ENCODE data around the gene FMNL2. TPM values are rescaled to one million over a fixed set of nuclear protein-coding genes. Genes with fewer than 3 reads are reported as not detected.

The FMNL2 gene
- polyA plus RNA-seq, 1 donor from 2014 or later = 86.5 TPM

GRCh38 chr2:152506843-152507242 lies 171.9 kb downstream of the FMNL2 start:
- Histone ChIP-seq H3K27ac (ENCODE audit: low read length) (no peak overlapping the region), H3K4me3 (ENCODE audit: low read length) (no peak overlapping the region), H4K20me1 (ENCODE audit: insufficient read depth) (no peaks in the 10 kb centered on the region), H3F3A (ENCODE audit: insufficient read depth, low read length, poor library complexity, severe bottlenecking) (no peaks in the 10 kb centered on the region), H3K9me2 (ENCODE audit: insufficient read depth, low read length) (no peaks in the 10 kb centered on the region), H3K9me3 (ENCODE audit: low read length) (no peaks in the 10 kb centered on the region), H3K79me2 (replicated peaks; ENCODE audit: insufficient read depth, low read length) (peaks cover 33% of the 10 kb centered on the region), H3K4me2 (ENCODE audit: low read length) (no peak overlapping the region), H3K27me3 (ENCODE audit: insufficient read depth, low read depth, low read length) (no peaks in the 10 kb centered on the region), H3K9ac (ENCODE audit: low read length) (no peak overlapping the region), H2AFZ (ENCODE audit: low read depth, low read length) (no peak overlapping the region), H3K36me3 (ENCODE audit: insufficient read depth, low read length) (no peaks in the 10 kb centered on the region)
- no peak for TF ChIP-seq MXI1 (conservative IDR thresholded peaks at IDR 0.05; ENCODE audit: poor library complexity, severe bottlenecking)
- TF ChIP-seq POLR2AphosphoS5 (IDR thresholded peaks at IDR 0.05) = no peak
- TF ChIP-seq SMC3 (conservative IDR thresholded peaks at IDR 0.05; ENCODE audit: poor library complexity) = no peak

GRCh38 chr2:152507907-152508306 lies 172.9 kb downstream of the FMNL2 start:
- H3K4me3 ChIP-seq (ENCODE audit: low read length) = no peak overlapping the region
- no peak overlapping the region for H3K4me2 ChIP-seq (ENCODE audit: low read length)
- no peaks in the 10 kb centered on the region for H3K36me3 ChIP-seq (ENCODE audit: insufficient read depth, low read length)
- no peak overlapping the region for H2AFZ ChIP-seq (ENCODE audit: low read depth, low read length)
- no peaks in the 10 kb centered on the region for H3K9me3 ChIP-seq (ENCODE audit: low read length)
- TF ChIP-seq REST (IDR thresholded peaks at IDR 0.05; ENCODE audit: borderline replicate concordance) (no peak), TAF1 (IDR thresholded peaks at IDR 0.05; ENCODE audit: low read depth) (no peak), SMC3 (conservative IDR thresholded peaks at IDR 0.05; ENCODE audit: poor library complexity) (no peak), RAD21 (conservative IDR thresholded peaks at IDR 0.05) (no peak), EZH2 (IDR thresholded peaks at IDR 0.05; ENCODE audit: borderline replicate concordance, insufficient read depth, low read length, poor library complexity, severe bottlenecking) (no peak), POLR2AphosphoS5 (IDR thresholded peaks at IDR 0.05) (no peak), EP300 (conservative IDR thresholded peaks at IDR 0.05; ENCODE audit: poor library complexity, severe bottlenecking) (no peak), MXI1 (conservative IDR thresholded peaks at IDR 0.05; ENCODE audit: poor library complexity, severe bottlenecking) (no peak), CTCF (IDR thresholded peaks at IDR 0.05; ENCODE audit: poor library complexity, severe bottlenecking) (no peak)
- peaks cover 33% of the 10 kb centered on the region for H3K79me2 ChIP-seq (replicated peaks; ENCODE audit: insufficient read depth, low read length)
- H3F3A ChIP-seq (ENCODE audit: insufficient read depth, low read length, poor library complexity, severe bottlenecking) = no peaks in the 10 kb centered on the region
- H3K27me3 ChIP-seq (ENCODE audit: insufficient read depth, low read depth, low read length) = no peaks in the 10 kb centered on the region
- no peaks in the 10 kb centered on the region for H4K20me1 ChIP-seq (ENCODE audit: insufficient read depth)
- H3K9ac ChIP-seq (ENCODE audit: low read length) = no peak overlapping the region
- no peak overlapping the region for H3K27ac ChIP-seq (ENCODE audit: low read length)
- no peaks in the 10 kb centered on the region for H3K9me2 ChIP-seq (ENCODE audit: insufficient read depth, low read length)

GRCh38 chr2:152508446-152508845 lies 173.5 kb downstream of the FMNL2 start:
- Histone ChIP-seq H3K4me3 (ENCODE audit: low read length) (no peak overlapping the region), H3K4me2 (ENCODE audit: low read length) (no peak overlapping the region), H3K9me2 (ENCODE audit: insufficient read depth, low read length) (no peaks in the 10 kb centered on the region), H3K9me3 (ENCODE audit: low read length) (no peaks in the 10 kb centered on the region), H3F3A (ENCODE audit: insufficient read depth, low read length, poor library complexity, severe bottlenecking) (peaks cover 2% of the 10 kb centered on the region), H3K79me2 (replicated peaks; ENCODE audit: insufficient read depth, low read length) (peaks cover 33% of the 10 kb centered on the region), H3K36me3 (ENCODE audit: insufficient read depth, low read length) (no peaks in the 10 kb centered on the region), H3K27ac (ENCODE audit: low read length) (no peak overlapping the region), H3K9ac (ENCODE audit: low read length) (no peak overlapping the region), H4K20me1 (ENCODE audit: insufficient read depth) (no peaks in the 10 kb centered on the region), H3K27me3 (ENCODE audit: insufficient read depth, low read depth, low read length) (no peaks in the 10 kb centered on the region), H2AFZ (ENCODE audit: low read depth, low read length) (no peak overlapping the region)
- TF ChIP-seq EP300 (conservative IDR thresholded peaks at IDR 0.05; ENCODE audit: poor library complexity, severe bottlenecking) = no peak
